ENCODE results near the gene DCAF17.

GRCh38 chr2:171480908-171481307, 46.9 kb downstream of the DCAF17 start:
- TF ChIP-seq CTCF (IDR thresholded peaks at IDR 0.05; ENCODE audit: poor library complexity, severe bottlenecking) (no peak), RAD21 (conservative IDR thresholded peaks at IDR 0.05) (no peak)
